ENCODE results near the gene PNPLA6.
"Not testable (repeated sequence)": the region's sequence is repeated elsewhere in the genome, so short reads cannot be mapped to it uniquely, and the experiment has no call there.

The PNPLA6 gene

GRCh38 chr19:7556696-7557315 is 21.3 kb downstream of the PNPLA6 start:
- DNase-seq (ENCODE audit: low read depth): no peak

GRCh38 chr19:7558667-7559066 is 23.1 kb downstream of the PNPLA6 start:
- DNase-seq (ENCODE audit: low read depth): no peak

- DNase-seq (ENCODE audit: low read depth): no peak
Measured at GRCh38 chr19:7559102-7559501, 23.6 kb downstream of the PNPLA6 start.

- DNase-seq (ENCODE audit: low read depth): no peak
Measured at GRCh38 chr19:7560255-7560654, 24.7 kb downstream of the PNPLA6 start.

GRCh38 chr19:7561325-7561724 is 25.8 kb downstream of the PNPLA6 start:
- no peak for DNase-seq (ENCODE audit: low read depth)

GRCh38 chr19:7562646-7563393 is 27.3 kb downstream of the PNPLA6 start:
- DNase-seq (ENCODE audit: low read depth): no peak

GRCh38 chr19:7564866-7565265 is 29.3 kb downstream of the PNPLA6 start:
- no peak for DNase-seq (ENCODE audit: low read depth)

GRCh38 chr19:7565332-7565731 is 29.8 kb downstream of the PNPLA6 start:
- no peak for DNase-seq (ENCODE audit: low read depth)

GRCh38 chr19:7570761-7571160 is 35.2 kb downstream of the PNPLA6 start:
- no peak for DNase-seq (ENCODE audit: low read depth)

- no peak for DNase-seq (ENCODE audit: low read depth)
Measured at GRCh38 chr19:7575434-7576040, 40.0 kb downstream of the PNPLA6 start.

GRCh38 chr19:7577422-7577821 is 41.9 kb downstream of the PNPLA6 start:
- DNase-seq (ENCODE audit: low read depth): not testable (repeated sequence)

GRCh38 chr19:7578127-7578526 is 42.6 kb downstream of the PNPLA6 start:
- DNase-seq (ENCODE audit: low read depth): no peak

- DNase-seq (ENCODE audit: low read depth): no peak
Measured at GRCh38 chr19:7579182-7579581, 43.7 kb downstream of the PNPLA6 start.

GRCh38 chr19:7582446-7582845 is 46.9 kb downstream of the PNPLA6 start:
- no peak for DNase-seq (ENCODE audit: low read depth)

- DNase-seq (ENCODE audit: low read depth): no peak
Measured at GRCh38 chr19:7589822-7590221, 54.3 kb downstream of the PNPLA6 start.

GRCh38 chr19:7590256-7590655 is 54.7 kb downstream of the PNPLA6 start:
- DNase-seq (ENCODE audit: low read depth): no peak

- peak; percentile 26 for DNase-seq (ENCODE audit: low read depth)
Measured at GRCh38 chr19:7595466-7596133, 60.1 kb downstream of the PNPLA6 start, which contains the start of gene CAMSAP3. Gene CAMSAP3, plus strand, starts transcription at chr19:7595863. Its CDS starts 140 bp downstream, at chr19:7596003.

GRCh38 chr19:7596211-7596937 is 60.9 kb downstream of the PNPLA6 start:
- DNase-seq (ENCODE audit: low read depth): no peak

GRCh38 chr19:7597689-7598088 is 62.2 kb downstream of the PNPLA6 start:
- DNase-seq (ENCODE audit: low read depth): no peak

- DNase-seq (ENCODE audit: low read depth): no peak
Measured at GRCh38 chr19:7598180-7598579, 62.7 kb downstream of the PNPLA6 start.

GRCh38 chr19:7600721-7601120 is 65.2 kb downstream of the PNPLA6 start:
- no peak for DNase-seq (ENCODE audit: low read depth)
